ENCODE results near the gene TOB1.

Gene TOB1, protein sequence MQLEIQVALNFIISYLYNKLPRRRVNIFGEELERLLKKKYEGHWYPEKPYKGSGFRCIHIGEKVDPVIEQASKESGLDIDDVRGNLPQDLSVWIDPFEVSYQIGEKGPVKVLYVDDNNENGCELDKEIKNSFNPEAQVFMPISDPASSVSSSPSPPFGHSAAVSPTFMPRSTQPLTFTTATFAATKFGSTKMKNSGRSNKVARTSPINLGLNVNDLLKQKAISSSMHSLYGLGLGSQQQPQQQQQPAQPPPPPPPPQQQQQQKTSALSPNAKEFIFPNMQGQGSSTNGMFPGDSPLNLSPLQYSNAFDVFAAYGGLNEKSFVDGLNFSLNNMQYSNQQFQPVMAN

DNA sequence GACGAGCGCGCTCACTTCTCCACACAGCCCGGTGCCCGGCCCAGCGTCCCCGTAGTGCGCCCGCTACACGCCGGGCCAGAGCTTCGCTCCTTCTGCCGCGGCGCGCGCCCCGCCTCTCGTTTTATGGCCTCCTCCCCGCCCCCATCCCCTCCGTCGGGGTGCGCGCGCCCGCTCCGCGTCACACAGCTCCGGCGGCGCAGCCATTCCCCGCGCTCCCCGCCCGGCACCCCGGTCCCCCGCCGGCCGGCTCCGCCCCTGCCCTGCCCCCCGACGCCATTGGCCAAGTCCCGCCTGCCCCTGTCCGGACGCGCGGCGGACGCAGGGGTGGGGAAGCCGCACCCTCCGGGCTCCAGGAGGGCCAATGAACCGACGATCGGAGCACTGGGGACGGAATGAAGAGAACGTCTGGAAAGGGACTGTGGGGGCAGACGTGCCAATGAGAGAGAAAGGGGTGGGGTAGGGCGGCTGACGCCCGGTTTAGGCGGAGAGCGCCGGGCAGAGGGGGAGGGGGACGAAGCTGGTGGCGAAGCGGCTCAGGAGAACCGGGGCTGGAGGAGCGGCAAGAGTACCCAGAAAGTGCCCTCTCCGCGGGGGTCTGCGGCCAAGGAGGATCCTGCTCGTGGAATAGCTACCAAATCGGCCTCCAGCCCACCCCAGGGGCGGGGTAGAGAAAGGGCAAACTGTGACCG lies at the start of gene TOB1:
Gene TOB1, minus strand, starts transcription at position 94 of the 689 bp plus-strand sequence. CDS start 2,337 bp downstream, outside the sequence.
- DNase-seq: peak; percentile 93

GRCh38 chr17:50914505-50915063 lies 48.4 kb upstream of the TOB1 start:
- no peak for DNase-seq

GRCh38 chr17:50913120-50913519 lies 47.0 kb upstream of the TOB1 start:
- DNase-seq: no peak

DNA sequence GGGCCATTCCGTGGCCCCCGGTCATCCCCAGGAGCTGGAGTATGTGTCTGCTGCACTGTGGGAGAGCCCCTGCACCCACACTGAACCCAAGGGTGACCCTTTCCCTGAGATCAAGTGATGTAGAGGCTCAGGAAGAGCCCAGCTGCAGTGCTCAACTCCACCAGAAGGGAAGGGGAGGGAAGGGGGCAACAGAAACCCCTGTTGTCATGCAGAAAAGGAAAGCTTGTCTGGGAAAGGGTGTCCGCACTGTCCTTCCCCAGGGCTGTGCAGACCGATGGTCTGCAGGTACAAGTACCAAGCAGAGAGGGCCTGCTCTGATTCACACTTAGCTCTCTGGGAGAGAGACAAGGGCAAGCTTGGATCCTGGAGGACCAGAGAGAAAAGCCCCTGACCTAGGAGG lies 45.7 kb upstream of the TOB1 start:
- no peak for DNase-seq

GRCh38 chr17:50911450-50911849 lies 45.3 kb upstream of the TOB1 start:
- no peak for DNase-seq

GRCh38 chr17:50909765-50910605 lies 43.8 kb upstream of the TOB1 start:
- no peak for DNase-seq

GRCh38 chr17:50908860-50909764 lies 43.0 kb upstream of the TOB1 start:
- DNase-seq: no peak

DNA sequence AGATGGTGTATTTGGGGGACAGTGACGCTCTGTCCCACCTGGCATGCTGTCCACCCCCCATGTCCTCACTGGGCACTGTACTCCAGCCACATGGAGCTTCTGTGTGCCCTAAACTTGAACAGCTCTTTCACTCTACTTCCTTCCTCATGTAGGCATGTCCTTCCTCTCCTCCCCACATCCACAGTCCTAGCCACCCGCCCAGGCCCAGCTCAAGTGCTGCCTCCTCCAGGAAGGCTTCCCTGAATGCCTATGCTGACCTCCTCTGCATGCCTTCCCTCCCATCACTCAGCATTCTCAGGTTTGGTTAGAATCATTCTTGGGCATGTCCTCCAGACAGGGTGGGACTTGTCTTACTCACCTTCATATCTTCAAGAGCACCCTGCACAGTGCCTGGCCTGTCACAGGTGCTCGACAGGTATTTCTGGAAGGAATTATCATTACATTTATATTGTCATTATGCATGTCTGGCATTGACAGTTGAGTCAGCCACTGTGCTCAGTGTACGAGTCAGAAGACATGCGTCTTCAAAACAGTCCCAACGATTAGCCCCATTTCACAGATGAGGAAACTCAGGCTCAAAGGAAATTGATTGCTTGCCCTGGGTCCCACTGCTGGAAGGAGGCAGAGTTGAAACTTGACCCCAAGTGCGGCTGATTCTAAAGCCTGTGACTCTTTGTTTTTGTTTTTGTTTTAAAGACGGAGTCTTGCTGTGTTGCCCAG lies 42.1 kb upstream of the TOB1 start:
- DNase-seq: no peak

DNA sequence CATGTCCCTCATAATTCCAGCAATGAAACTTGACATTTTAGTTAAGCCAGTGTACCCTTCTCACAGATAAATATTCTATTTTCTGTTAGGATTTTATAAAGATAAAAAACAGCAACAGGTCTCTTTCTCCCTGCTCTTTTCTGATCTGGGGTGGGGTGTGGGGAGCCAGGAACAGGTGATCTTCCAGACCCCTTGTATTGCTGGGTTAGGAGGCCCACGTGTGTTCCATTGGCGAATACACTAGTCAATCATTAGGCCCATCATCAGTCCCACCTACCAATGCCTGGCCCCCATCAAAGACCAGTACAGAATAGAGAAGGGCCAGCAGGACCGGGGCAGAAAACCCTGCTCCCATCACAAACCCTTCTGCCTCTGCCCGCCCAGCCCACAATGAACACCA lies 40.3 kb upstream of the TOB1 start:
- no peak for DNase-seq

GRCh38 chr17:50905460-50905803 lies 39.3 kb upstream of the TOB1 start:
- DNase-seq: no peak

- no peak for DNase-seq
Observed at GRCh38 chr17:50904518-50905459, 38.6 kb upstream of the TOB1 start.

DNA sequence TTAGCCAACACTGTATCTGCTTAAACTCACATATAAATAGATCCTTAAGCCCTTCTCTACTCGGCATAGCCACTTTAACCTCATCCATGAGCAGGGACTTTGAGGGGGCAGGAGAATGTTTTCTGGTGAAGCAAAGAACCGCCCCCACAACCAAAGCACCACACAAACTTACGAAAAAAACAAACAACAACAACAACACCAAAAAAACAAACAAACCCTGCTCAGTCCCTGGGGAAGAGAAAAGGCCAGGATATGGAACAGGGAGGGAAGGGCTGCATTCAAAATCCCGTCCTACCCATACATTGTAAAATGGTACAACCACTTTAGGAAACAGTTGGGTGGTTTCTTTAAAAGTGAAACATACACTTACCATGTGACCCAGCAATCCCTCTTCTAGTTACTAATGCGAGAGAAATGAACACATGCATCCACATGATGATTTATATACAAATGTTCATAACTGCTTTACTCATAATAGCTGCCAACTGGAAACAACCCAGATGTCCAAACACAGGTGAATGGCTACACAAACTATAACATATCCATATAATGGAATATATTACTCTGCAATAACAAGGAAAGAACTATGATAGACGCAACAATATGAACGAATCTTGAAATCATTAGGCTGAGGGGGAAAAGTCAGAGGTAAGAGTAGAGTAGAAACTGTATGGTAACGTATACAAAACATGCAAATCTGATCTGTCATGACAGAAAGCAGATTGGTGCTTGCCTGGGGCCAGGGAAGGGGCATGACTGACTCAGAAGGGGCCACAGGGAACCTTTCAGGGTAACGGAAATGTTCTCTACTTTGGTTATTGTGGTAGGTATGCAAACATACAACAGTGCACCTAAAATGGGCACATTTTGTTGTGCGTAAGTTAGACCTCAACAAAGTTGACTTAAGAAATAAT lies 37.7 kb upstream of the TOB1 start:
- DNase-seq: no peak

DNA sequence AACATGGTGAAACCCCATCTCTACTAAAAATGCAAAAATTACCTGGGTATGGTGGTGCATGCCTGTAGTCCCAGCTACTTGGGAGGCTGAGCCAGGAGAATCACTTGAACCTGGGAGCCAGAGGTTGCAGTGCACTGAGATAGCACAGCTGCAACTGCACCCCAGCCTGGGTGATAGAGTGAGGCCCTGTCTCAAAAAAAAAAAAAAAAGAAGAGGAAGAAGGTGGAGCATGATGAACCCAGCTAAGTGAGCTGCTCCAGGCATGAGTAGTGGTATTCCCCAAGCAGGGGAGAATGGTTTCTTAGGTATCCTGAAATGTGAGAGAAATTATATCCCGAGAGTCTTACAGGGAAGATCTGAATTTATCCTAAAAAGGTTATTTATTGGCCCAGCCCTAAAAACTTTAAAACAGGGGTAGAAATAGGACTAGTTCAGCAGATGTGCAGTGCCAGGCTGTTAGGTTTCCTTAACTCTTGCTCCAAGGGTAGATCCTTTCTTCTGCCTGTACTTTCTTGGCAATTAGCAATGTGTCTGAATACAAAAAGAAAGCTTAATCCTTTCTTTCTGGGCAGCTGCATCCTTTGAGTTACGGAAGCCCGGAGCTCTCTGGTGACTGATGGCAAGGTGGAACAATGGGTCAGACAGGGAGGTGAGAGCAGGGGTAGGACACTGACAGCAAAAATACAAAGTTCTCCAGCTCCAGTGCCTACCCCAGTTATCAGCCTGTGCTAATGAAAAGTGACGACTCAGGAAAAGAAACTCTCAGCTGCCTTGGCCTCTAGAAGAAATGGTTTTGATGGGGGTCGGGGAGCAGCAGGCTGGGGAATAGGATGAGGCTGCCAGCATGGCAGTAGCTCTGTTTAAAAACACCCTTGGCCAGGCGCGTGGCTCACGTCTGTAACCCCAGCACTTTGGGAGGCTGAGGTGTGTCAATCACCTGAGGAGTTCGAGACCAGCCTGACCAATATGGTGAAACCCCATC lies 36.5 kb upstream of the TOB1 start:
- DNase-seq: no peak

- no peak for DNase-seq
Observed at GRCh38 chr17:50900383-50900892, 34.3 kb upstream of the TOB1 start.

DNA sequence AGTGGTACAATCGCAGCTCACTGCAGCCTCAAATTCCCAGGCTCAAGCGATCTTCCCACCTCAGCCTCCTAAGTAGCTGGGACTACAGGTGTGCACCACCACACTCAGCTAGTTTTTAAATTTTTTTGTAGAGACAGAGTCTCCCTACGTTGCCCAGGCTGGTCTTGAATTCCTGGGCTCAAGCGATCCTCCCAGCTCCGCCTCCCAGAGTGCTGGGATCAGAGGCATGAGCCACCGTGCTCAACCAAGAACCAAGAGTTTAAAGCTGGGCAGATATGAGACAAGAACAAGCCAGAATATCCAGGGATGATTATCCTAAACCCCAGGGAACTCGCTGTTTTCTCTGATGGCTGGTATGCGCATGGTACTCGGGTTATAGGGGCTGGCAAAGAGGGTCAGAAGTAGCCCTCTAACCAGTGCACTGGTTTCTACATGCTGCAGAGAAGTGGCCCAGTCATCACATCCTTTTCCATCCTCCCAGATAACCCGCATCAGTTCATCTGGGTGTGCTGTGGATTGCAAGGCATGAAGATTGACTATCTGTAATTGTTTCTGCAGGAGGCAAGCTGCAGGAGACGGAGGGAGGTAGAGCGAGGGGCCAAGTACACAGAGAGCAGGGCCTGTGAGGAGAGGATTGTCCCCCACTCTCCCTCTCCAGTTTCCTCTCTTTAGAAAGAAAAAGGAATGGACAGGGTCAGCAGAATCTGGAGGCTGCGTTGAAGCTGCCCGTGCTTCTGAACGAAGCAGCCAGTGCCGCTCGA lies 33.6 kb upstream of the TOB1 start:
- DNase-seq: no peak

DNA sequence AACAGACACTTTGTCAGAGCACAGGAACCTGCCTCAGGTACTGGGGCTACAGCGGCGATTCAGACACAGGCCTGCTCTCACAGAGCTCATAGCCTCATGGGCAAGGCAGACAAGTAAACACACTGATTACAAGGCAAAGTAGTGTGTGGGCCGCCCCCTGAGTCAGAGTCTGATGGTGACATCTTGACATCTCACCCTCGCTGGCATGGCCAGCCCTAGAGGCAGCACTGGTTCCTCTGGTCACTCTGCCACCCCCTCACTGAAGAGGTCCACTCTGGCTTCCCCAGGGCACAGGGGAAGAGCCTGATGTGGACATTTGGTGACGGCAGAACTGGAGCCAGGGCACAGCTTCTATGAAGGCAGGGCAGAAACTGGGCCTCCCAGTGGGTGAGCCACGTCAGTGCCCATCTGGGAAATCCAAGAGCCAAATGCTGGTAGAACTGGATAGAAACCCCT lies 32.9 kb upstream of the TOB1 start:
- no peak for DNase-seq

Measured in NCI-H2227 treated with DMSO at 0.1 percent for 48 hours (cell line).